Activated naive CD4-positive, alpha-beta T cell treated with Interleukin-2 at 50 U/mL for 16 hours (primary cell): Measurements from ENCODE around the gene NELL1.
"Not testable (repeated sequence)": the region's sequence is repeated elsewhere in the genome, so short reads cannot be mapped to it uniquely, and the experiment has no call there.

Experiments used
- DNase-seq: peaks from one replicate; pipeline ENCODE4 v3.0.0-alpha.2; 2020

The NELL1 gene

DNA sequence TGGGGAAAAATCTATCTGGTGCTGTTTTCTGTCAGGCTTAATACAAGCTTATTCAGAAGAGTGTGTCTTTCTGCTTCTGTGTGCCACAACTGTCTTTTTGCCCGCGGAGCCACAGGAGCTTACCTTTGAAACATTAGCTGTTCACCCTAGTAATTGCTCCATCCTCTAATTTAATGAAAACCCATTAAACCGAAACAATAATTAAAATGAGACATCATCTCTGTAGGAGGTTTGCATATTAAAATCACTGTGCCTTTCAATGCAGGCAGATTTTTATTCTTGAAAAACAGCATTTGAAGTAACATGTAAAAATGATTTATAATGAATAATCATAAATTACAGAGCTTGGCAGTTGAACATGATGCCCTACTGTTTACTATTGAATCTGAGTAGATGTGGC is 102.3 kb downstream of the NELL1 start:
- DNase-seq = no peak

DNA sequence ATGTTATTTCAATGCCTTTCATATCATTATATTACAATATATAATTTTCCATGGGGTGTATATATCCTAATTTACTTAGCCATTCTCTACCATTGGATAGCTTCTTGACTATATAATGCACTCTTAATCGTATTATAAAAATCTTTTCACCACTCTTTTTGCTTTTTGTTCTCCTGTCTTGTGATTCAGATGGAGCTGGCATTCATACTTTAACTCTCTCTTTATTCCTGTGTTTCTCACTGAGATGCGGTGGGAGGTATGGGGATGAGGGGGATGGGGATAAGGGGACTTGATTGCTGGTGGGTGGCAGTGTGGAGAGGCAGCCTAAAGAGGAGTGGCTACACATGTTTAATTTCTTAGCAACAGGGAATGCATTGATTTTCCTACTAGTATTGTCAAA is 105.9 kb downstream of the NELL1 start:
- no peak for DNase-seq

DNA sequence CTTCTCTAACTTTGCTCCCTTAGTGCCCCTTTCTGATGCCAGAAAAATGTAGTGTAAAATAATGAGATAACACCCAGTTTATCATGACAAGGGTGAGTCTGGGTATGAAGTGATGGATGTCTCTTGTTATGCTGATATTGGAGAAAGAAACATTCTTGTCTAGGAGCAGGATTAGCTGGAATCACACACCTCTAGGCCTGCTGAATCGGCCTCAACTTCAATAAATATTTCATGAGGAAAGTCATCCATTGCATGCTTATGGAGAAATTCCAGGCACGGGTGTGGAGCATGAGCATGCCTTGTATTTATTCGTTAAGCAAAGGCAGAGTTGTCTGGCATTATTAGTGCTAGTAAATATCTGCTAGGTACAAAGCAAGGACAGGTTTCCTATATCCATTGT is 113.4 kb downstream of the NELL1 start:
- no peak for DNase-seq

DNA sequence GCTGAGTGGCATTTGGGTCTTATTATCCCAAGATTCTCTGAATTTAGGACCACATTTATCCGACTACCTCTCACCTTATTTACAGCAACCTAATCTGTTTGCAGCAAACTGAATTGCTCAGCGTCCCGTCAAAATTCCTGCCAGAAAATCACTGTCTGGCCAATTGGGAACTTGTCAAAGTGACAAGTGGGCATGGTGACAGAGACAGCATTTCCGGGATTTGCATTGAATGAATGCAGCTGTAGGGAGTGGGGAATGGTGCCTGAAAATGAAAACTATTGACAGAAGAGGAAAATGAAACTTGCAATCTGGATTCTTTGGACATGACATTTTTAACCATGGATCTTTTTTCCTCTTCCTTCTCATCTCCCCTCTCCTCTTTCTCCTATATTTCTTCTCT is 113.8 kb downstream of the NELL1 start:
- DNase-seq = no peak

DNA sequence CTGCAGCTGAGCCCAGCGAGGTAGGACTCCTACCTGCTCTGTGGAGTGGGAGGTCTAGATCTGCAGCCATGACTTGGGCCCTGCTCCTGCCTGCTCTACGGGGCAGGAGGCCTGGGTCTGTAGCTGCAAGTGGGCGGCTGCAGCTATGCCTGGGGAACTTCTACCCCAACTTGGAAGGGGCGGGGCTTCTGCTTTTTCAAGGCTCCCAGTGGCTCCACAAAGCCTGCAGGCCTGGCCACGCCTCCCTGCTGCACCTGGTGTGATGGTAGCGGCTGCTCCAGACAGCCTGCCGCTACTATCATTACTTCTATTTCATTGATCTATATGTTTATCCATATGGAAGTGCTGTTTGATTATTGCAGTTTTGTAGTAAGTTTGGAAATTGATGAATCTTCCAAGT is 121.2 kb downstream of the NELL1 start:
- no peak for DNase-seq

DNA sequence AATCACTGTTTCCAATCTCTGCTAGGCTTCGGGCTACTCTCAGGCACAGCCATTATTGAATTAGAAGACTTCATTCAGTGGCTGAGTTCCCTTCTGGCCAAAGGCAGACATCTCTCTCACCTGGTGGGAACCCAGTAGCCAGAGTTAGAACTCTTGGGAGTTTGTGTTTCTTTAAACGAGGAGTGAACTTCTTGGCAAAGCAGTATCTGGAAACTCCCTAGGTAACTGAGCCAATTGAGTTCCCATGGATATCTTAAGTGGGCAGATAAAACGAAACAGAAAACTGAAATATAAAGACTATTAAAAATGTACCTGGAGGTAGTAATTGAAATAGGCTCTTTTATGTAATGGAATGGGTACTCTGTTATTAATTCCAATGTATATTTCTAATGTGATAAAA is 125.6 kb downstream of the NELL1 start:
- DNase-seq = no peak

DNA sequence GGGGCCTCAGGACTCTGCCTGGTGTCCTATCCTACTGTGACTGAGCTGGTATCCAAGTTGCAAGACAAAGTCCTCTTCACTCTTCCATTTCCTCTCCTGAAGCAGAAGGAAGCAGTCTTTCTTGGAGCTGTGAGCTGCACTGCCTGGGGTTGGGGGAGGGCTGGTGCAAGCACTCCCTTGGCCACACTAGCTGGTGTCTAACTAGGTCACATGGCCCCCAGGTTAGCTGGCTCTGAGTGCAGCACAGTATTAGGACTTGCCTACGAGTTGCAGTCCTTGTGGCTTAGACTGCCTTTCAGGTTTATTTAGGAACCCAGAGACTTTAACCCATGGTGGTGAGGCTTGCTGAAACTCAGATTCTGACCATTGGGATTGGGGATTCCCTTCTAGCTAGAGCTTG is 138.9 kb downstream of the NELL1 start:
- no peak for DNase-seq

DNA sequence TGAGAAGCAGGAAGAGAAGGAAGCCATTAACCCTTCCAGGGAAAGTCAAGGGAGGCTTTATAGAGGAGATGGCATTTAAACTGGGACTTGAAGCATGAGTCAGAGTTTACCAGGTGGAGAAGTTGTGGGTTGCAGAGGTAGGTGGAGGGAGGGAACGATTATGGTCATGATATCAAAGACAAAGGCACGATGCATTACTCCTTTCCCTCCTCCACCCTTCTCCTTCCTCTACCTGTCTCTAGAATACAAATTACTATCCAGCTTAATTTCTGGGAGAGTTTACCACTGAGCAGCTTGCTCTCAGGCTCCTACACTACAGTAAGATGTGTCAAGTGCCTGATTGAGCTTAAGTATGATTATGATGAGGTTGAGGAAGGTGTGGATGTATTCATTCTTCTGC is 151.7 kb downstream of the NELL1 start:
- no peak for DNase-seq

DNA sequence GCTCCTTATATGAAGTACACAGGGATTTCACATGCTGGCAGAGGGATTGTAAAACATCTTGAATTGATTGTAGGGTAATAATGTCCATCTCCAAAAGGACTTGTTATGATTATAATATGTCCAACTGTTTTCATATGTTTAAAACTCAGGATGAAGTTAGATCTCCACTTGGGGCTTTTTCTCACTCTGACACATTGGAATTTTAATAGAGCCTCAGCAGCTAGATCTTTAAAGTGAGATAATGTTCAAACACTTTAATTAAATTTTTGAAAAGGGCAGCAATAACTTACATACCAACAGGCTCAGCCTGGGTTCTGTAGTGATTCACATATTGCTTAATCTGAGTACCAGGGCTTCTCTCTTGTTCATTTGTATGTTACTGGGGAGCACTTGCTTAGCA is 152.1 kb downstream of the NELL1 start:
- no peak for DNase-seq

DNA sequence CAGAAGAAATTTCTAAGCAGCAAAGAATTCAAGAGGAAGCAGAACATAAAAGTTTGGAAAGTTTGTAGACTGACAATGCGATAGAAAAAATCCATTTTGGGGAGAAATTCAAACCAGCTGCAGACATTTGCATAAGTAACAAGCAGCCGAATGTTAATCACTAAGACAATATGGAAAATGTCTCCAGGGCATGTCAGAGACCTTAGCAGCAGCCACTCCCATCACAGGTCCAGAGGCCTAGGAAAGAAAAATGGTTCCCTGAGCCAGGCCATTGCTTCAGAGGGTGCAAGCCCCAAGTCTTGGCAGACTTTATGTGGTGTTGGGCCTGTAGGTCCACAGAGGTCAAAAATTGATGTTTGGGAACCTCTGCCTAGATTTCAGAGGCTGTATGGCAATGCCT is 155.4 kb downstream of the NELL1 start:
- DNase-seq = no peak

DNA sequence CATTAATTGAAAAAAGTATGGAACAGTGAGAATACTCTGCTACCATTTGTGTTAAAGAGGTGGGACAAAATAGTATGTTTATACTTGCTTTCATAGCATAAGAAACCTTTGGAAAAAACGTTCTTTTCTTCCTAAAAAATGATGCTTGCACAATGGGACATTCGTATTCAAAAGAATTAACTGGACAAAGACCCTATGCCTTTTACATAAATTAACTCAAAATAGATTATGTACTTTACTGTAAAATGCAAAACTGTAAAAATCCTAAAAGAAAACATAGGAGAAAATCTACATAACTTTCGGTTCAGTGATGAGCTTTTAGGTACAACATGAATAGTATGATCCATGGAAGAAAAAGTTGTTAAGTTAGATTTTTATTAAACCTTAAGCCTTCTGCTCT is 166.2 kb downstream of the NELL1 start:
- no peak for DNase-seq

DNA sequence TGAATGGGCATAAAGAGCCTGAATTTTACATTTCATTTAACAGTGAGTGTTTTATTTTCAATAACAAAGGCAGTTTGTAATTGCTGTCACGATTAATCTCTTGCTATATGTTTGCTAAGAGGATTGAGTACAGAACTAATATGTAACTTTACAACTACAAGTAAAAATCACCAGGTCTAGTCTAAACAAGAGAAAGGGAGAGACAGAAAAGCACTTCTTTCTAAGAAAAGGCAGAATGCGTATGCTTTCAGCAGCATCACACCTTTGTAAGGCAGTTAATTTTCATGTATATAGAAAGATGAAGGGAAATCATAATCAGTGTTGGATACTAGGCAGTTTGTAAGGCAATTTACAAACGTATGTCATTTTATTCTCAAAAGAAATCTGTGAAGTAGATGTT is 169.8 kb downstream of the NELL1 start:
- DNase-seq = no peak

DNA sequence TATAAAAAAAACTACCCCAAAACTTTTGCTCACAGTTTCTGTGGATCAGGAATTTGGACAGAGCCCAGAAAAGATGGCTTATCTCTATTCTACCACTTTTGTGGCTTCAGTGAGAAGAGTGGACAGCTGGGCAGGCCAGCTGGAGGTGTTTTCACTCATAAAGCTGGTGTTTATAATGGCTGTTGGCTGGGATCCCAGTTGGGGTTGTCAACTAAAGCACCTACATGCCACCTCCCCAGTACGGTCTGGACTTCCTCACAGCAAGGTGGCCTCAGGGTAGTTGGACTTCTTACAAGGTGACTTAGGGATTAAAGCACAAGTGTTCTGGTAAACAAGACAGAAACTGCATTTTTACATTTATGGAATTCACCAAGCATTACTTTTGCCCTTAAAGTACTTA is 171.0 kb downstream of the NELL1 start:
- DNase-seq = no peak

DNA sequence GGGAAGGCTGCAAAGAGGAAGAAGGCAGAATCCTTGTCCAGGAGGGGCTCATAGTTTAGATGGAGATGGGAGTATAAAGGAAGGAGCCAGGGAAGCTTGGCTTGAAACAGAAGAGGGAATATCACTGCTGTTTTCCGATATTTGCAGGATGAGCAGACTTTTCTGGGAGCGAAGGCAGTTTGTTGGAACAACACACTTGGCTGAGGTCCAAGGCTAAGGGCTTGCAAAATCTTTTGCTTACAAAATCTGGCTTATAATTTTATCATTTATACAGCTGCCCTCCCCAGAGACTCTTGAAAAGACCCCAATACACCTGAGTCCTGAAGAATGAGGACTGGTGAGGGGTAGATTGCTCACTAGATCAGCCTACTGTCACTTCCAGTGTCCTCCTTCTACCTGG is 174.8 kb downstream of the NELL1 start:
- DNase-seq = no peak

DNA sequence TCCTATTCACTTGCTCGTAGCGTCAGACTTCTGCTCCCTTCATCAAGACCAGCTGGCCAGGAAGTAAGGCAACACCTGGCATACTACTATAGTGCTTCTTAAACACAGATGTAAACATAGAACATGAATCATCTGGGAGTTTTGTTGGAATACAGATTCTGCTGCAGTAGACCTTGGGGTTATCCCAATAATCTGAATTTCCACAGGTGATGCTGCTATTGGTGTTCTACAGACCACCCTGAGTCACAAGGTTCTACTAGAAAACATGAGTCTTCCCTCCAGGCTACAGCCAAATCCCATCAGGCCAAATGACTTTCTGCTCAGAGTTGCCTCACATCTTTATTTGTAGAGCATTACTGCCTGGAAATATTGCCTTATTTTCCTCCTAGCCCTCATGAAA is 175.2 kb downstream of the NELL1 start:
- DNase-seq = no peak

DNA sequence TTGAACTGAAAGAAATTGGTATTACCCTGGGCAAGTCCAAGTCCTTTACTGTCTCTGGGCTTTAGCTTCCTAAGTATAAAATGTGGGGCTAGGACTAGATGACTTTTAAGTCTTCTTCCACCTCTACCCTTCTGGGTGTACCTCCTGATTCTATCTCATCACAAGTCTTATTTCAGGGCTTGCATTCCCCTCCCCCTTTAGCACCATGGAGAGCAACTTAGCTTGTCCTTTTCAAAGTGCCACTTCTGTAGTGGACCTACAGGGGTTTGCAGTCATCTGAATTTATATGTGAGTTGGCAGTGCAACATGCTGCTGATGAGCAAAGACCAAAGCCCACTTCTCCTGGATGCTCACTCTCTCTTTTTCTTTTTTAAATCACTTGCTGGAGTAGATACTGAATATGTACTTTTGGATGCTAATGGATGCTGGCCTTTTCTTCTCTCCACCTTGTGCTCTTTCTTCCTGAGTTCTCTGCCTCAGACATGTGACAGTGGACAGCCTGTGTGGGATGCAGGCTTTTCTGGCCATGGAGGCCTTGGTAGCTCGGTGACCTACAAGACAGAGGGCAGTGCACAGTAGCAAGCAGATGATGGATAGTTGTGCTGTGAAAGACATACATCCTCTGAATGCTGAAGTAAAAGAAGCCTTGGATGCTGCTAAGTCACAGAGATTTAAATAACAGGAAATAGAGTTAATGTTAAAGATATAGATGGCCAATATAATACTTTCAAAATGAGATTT is 185.0 kb downstream of the NELL1 start:
- DNase-seq = no peak

DNA sequence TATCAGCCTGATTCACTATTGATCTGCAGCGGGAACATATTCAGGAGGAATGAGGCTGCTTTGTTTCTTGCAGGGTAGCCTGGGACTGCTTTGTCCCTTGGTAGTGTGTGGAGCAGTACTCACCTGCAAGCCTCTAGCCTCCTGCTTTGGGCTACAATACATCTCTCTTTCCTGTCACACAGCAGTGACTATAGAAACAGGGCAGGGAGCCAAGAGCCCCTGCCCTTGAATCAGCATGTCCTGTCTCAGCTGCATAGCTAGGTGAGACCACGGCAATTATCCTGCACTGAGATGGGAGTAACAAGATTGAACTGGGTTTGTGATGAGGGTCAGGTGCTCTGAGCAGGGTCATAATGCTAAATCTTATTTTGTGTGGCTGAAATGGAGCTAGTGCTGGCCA is 191.9 kb downstream of the NELL1 start:
- DNase-seq = no peak

DNA sequence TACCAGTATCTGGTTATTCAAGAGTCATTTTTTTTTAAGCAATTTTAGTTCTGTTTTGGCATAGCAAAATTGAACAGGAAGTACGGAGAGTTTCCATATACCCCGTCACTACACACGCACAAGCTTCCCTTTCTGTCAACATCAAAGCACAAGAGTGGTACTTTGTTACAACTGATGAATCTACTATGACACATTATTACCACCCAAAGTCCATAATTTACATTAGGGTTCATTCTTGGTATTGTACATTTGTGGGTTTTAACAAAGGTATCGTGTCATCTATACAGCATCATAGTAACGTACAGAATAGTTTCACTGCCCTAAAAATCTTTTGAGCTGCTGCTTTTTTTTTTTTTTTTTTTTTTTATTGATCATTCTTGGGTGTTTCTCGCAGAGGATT is 192.9 kb downstream of the NELL1 start:
- DNase-seq = not testable (repeated sequence)

DNA sequence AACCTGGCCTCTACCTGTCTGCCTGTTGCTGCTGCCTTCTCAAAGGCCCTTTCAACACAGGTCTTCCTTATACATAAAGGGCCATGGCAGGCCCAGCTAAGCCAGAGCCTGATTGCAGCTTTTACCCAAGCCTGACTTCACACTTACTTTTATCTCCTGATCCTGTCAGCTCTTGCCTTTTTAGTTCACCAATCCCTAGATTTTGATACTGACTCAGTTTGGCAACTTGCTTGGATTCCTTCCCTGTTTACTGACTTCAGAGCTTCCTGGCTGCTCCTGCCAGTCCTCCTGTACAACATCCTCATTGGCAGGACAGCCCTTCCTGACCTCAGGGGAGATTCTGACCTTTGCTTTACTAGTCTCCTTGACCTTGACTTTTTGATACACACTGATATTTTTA is 195.2 kb downstream of the NELL1 start:
- DNase-seq = no peak

DNA sequence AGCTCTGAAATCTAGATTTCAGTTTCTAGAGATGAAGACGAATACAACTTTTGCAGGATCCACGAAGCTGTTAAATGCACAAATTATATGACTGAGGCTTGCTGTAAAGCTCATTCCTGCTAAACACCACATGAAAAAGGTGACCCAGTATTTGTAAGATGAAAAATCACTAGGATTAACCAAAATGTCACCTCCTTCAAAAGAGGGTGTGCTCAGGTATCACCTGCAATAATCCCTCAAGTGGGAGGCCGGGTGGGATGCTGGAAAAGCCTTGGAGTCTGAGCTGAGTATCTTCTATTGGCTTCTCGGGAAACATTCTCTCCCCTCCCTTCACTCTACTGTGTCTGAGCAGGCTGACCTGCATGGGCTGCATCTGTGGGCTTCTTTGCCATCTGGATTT is 195.8 kb downstream of the NELL1 start:
- DNase-seq = no peak

DNA sequence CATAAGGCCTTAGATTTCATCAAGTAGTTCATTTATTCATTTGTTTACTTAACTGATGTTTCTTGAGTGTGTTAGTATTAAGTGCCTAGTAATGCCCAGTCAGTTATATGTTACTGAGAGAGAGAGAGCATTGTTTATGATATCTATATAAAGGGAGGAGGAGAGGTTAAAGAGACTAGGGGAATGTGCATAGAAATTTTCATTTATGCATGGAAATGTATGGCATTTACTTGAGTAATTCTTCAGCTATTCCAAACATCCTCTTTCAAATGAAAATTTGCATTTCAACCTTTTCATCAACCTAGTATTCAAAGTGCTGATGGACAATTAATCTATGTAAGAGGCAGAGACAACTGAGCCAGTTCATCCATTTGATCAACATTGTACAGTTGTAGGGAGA is 199.7 kb downstream of the NELL1 start:
- no peak for DNase-seq

DNA sequence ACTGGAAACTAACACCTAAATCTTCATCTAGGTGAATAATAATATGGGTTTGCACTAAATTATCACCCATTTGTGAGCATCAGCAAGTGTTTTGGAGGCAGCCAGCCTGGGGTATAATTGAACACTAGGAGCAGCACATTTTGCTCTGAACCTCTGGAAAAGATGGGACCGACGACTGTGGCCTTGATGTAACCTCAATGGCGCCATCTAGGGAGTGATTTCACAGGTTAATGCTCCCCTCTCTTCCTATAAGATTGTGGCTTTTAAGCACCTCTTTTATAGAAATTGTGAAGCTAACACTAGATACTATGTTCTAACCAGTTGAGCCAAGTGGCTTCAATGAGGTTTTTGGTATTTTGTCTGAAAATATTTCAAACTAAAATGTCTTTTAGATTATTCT is 203.7 kb downstream of the NELL1 start:
- DNase-seq = no peak

DNA sequence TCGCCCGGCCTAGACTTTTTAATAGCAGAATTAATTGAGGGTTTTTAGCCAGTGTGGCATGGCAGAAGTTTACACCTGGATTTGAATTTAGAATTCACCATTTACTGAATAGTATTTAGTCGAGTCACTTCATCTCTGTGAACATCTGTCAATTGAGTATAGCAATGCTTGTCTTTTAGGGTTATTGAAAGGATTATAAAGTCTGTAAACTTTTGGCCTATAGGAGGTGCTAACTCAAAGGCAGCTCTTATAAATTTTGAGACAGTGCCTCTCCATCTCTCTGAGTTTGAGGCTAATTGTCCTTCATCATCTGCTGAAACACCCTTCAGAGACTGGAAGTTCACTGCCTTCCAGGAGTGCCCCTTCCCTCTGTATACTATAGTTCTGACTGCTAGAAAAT is 205.0 kb downstream of the NELL1 start:
- DNase-seq = no peak

DNA sequence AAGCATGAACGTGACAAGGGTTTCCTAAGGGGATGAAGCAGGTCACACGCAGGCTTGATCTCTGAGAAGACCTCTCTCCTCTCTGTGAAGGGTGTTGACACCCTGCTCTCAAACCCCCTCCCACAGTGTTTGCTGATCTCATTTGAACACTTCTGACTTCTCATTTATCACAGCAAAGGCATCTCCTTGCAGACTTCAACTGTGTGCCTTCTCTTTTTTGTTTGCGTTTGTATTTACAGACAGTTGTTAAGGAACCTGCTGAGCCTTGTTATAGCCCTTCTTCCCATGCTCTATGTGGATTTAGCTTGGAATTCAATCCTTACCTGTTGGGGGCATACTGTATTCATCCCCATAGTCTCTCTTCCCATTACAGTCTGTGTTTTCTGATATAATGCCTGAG is 206.5 kb downstream of the NELL1 start:
- no peak for DNase-seq

DNA sequence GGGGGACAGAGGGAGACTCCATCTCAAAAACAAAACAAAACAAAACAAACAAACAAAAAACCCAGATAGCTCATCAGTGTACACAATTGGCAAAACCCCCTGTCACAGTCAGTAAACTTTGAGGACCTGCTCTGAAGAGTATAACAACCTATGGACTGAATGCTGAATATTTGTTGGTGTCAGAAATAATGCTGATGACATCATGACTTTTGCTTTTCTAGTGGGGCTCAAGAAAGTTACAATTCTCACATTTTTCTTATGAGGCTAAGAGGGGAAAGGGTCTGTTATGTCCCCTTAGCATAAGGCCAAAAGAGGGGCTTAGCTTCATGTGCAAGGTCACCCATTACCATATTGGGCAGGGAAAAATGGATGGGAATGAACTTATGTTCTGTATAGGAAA is 207.4 kb downstream of the NELL1 start:
- DNase-seq = no peak

DNA sequence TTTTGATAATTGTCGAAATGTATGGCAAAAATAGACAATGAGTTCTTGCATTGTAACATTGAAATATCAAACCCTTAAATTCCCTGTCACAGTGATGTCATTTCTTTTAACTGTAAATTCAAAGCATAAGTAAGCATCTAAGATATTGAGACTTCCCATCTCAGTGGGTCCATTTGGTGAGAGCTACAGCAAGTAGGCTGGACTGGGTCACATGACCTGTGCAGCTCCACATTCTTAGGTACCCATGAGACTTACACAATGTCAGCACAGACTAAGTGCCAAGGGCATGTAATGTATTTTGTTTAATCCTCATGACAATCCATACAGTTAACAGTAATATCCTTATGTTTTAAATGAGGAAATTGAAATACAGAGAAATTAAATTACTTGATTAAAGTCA is 210.7 kb downstream of the NELL1 start:
- no peak for DNase-seq
